Endothelial cell of umbilical vein (primary cell): ENCODE results near the gene HINFP.

ENCODE experiments used
- CTCF ChIP-seq, 2 donors: IDR thresholded peaks; 1 replicate in 1 of 2; 2 replicates in 1 of 2; pipeline ENCODE4 v1.5.1; 2011; ENCODE audit warnings: low read length in 2 of 2, mild to moderate bottlenecking in 2 of 2, moderate library complexity in 2 of 2, control low read depth in 1 of 2, inconsistent platforms in 1 of 2, low read depth in 1 of 2; ENCODE audit not compliant: insufficient read depth in 1 of 2; ENCODE audit errors: extremely low read depth in 1 of 2
- MAX ChIP-seq: IDR thresholded peaks from 2 replicates; pipeline ENCODE4 v1.6.1; 2011; ENCODE audit not compliant: insufficient read depth, insufficient read length
- POLR2A ChIP-seq: IDR thresholded peaks from 2 replicates; pipeline ENCODE4 v1.6.1; 2012; ENCODE audit warnings: low read depth, mild to moderate bottlenecking, control low read depth, low read length

- no peak for TF ChIP-seq POLR2A
- no peak for TF ChIP-seq CTCF (IDR thresholded peaks at IDR 0.05; ENCODE audit: extremely low read depth in 1 of 2, insufficient read depth in 1 of 2, low read depth in 1 of 2, low read length in 2 of 2)
- no peak for TF ChIP-seq MAX
Measured at GRCh38 chr11:119126675-119127268, 5.4 kb downstream of the HINFP start.
